Activated T-helper 1 cell treated with anti-CD3 and anti-CD28 coated beads, Interleukin-2, amount 50 U/mL, for 16 hours (primary cell): ENCODE measurements around the gene B3GNT4.
A peak's percentile ranks its signal among the peaks of the same experiment; 100 is the strongest.
"Not testable (repeated sequence)": the region's sequence is repeated elsewhere in the genome, so short reads cannot be mapped to it uniquely, and the experiment has no call there.

Experiments used
- DNase-seq, 2 donors: peaks; one replicate each; pipeline ENCODE4 v3.0.0-alpha.2; 2020; ENCODE audit warnings: low read depth in 1 of 2, low spot score in 1 of 2

Gene B3GNT4

DNA sequence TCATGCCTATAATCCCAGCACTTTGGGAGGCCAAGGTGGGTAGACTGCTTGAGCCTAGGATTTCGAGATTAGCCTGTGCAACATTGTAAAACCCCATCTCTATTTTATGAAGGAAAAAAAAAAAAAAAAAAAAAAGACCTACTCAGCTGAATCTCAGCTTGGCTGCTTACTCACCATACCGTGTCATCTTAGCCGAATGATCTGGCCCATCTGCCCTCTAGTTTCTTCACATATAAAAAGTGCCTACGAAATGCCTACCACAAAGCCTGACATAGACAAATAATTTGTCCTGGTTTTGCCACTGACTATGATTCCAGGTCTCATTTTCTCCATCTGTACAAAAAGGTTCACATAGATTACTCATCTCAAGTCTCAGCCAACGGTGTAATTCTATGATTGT is 12.3 kb downstream of the B3GNT4 start:
- no peak for DNase-seq

- DNase-seq: no peak
These were observed 12.9 kb downstream of the B3GNT4 start for GRCh38 chr12:122216445-122216844.

DNA sequence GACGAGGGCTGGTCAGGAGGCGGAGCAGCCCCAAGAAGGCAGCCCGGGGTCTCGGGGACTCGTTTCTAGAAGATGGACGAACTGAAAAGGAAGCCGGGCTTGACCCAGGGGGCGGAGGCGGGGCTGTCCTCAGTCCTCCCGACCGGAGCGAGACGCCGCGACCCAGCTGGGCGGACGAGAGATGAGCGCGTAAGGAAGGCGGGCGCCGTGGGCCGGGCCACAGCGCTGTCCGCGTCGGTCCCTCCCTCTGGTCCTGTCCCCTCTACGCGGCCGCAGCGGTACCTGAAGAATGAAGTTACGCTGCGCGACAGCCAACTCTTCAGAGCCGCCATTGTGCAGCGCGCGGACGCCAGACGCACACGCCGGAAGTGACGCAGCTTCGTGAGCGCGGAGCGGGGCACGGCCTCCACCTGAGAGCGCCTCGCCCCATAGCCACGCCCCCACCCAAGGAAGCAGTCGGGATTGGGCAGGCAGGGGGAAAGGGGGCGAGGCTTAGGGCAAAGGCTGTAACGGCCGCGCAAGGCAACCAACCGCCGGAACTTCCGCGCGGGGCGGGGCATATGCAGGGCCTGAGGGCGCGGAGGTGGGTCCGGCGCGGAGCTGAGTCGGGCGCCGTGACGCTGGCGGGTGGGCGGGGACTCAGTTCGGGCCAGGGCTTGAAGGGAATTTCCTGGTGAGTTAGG is 22.3 kb downstream of the B3GNT4 start, which contains the start of gene DIABLO:
TSS of gene DIABLO (minus strand) at position 370 of the 683 bp plus-strand sequence. CDS start at position 332, 38 bp downstream.
- DNase-seq: peak; percentile 99 to 100

DNA sequence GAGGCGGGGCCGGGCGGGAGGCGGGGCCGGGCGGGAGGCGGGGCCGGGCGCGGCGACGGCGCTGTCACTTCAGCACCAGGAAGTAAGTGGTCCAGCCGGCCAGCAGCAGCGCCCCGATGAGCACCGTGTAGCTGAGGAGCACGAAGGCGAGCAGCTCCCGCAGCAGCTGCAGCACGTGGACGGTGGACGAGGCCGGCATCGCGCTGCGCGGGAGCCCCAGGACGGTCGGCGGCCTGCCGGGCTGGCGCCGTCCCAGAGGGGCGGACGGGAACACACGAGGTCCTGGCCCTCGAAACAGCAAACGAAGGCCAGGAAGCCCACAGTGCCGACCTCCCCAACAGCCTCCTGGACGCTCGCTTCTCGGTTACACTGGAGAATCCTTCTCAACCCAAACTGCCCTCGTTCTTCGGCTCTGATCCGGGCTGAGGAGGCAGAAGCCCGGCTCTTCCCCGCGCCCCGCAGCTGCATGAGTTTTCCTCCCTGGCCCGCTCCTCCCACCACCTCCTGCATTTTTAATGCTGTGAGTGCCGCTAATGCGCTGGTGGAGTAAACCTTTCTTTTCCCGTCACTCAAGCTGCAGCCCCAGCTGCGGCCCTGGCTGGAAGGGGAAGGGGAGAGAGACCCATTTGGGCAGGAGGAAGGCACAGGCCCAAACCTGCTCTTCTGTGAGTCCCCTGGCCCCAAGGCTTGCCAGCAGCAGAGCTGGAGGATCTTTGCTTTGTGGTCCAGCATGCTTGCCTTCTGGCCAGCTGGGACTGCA is 23.0 kb downstream of the B3GNT4 start:
- no peak for DNase-seq

DNA sequence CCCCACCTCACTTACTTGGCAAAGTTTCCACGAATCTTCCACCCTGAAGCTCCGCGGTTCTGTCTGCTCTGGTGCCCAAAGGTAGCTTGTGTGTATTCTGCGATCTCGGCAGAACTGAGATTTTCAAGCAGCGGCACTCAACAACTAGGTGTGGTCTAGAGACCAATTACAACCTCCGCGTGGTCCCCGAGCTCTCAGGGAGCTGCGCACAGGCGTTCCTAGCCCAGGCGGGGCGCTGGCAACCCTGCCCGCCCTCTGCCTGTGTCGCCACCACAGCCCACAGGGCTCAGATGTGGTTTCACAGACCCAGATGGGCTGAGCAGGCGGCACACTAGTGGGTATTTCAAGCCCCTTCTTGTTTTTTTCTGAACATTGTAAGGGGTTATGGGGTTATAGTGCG is 23.8 kb downstream of the B3GNT4 start:
- no peak for DNase-seq

GRCh38 chr12:122228092-122228491 is 24.6 kb downstream of the B3GNT4 start:
- DNase-seq: no peak

DNA sequence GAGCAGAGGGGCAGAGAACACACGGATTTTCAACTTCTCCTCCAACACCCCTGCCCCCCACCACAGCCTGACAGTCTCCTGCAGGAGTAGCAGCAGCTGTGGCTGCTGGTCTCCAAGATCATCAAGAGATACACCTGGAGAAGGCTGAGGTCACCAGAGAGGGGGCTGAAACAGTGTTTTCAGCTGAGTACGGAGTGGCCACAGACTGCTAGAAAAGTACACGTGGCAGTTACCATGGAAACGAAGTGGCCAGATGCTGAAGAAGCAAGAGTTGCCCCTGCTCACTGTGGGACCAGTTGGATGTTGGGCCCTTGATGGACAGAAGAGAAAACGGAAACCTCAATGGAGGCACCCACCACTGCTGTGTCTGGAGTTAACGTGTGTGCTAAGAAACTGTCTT is 27.3 kb downstream of the B3GNT4 start:
- DNase-seq: no peak

- DNase-seq: no peak
These were observed 29.2 kb downstream of the B3GNT4 start for GRCh38 chr12:122232691-122233090.

DNA sequence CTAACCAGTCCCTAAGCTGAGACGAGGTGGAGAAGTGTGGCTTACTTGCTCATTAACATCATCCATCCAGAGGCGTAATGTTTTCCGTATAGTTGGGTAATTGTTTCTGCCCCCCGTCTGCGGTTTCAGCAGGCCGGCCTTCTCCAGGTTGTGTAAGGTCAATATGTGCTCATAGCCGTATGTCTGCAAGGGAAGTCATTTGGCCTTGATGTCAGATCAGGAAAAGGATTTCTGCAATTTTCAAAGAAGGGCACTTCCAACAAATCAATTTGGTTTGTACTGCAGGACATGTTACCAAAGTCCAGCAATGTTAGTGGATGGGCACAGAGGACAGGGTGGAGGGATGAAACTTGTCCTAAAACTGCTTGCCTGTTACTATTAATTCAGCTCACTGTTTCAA is 32.2 kb downstream of the B3GNT4 start:
- no peak for DNase-seq

GRCh38 chr12:122238861-122239260 is 35.4 kb downstream of the B3GNT4 start:
- no peak for DNase-seq

- DNase-seq: no peak
These were observed 40.5 kb downstream of the B3GNT4 start for GRCh38 chr12:122243965-122244364.

DNA sequence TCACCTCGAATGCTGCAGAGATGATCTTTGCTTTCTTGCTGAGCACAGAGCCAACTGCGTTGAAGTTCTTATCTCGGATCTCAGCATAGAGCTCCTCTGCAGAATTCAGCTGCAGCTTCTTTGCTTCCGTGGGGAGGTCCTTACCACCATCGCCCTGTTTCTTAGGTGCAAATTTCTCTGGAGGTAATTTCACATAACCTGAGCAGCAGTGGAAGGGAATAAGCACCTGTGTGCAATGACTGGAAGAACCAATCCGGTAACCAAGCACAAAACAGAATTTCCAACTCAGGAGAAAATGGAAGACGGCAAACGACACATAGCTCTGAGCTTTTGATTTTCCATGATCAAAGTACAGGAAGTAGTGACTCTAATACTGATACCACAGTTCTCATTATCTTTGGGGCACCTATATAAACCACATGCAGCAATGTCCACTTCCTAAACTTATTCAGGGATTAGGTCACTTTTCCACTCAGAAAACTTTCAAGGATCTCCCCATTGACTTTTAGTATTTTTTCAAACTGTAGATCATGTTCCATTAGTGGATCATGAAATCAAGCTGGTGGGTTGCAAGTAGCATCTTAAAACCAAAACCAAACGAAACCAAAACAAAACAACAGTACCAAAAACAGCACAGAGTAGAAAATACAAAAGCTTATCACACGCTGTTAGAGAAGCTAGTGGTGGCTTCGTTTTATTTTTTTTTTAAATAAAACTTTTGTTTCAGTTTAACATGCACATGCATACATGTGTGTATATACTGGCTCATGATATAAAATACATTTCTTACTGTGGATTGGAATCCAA is 41.3 kb downstream of the B3GNT4 start:
- peak in 1 of 2 donors; percentile 8 for DNase-seq

DNA sequence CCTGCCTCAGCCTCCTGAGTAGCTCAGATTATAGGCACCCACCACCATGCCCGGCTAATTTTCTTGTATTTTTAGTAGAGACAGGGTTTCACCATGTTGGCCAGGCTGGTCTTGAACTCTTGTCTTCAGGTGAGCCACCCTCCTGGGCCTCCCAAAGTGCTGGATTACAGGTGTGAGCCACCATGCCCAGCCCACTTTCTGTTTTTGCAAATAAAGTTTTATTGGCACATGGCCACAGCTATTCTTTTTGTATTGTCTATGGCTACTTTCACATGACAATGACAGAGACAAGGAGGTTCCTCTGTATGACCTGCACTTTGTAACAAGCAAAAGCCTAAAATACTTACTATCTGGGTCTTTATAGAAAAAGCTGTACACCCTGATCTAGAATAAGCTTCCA is 42.0 kb downstream of the B3GNT4 start:
- DNase-seq: no peak

DNA sequence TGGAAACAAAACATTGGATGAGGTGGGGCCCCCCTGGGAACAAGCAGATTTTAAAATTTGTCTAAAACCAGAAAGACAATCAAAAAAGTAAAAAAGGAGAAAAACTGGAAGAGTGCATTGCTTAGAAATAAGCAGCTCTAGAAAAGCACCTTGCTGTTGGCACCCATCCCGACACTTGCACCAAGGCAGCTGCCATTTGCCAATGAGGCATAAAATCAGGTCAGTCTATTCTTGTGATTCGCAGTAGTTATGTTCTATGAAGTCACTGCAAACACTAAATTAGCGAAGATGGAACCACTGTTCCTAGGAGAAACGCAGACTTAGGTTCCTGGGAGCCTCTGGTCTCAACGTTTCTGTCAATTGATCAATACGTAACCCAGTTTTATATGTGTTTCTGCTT is 46.5 kb downstream of the B3GNT4 start:
- no peak for DNase-seq

DNA sequence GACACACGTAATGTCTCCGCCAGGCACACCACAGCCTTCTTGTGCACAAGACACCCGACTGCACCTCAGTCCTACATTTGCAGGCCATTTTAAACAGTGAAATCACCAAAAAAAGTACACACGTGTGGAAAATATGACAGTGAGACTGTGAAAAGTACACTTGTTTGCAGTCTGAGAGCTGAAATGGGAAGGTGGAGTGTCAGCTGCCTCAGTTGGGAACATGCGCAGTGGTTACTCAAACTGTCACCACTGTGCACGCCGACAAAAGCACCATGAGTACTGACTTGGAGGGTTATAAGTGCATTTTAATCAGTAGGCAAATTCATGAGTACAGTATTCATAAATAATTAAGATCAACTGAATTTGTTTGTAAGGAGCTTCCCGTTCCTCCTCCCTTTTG is 47.0 kb downstream of the B3GNT4 start:
- no peak for DNase-seq

- not testable (repeated sequence) for DNase-seq
These were observed 55.0 kb downstream of the B3GNT4 start for GRCh38 chr12:122258462-122258861.
